Amniotic epithelial cell (primary cell): ENCODE measurements around the gene TIMP2.
"Not testable (repeated sequence)": the region's sequence is repeated elsewhere in the genome, so short reads cannot be mapped to it uniquely, and the experiment has no call there.

Experiments used
- DNase-seq: peaks from one replicate; pipeline ENCODE4 v3.0.0-alpha.2; 2010; ENCODE audit warnings: low read depth

Gene TIMP2

DNA sequence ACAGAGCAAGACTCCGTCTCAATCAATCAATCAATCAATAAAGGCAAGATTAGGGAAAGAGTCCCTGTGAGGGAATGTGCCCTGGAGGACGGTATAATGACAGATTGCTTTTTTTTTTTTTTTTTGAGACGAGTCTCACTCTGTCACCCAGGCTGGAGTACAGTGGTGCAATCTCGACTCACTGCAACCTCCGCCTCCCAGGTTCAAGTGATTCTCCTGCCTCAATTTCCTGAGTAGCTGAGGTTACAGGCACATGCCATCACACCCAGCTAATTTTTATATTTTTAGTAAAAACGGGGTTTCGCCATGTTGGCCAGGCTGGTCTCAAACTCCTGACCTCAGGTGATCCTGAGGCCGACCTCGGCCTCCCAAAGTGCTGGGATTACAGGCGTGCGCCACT lies 35.1 kb downstream of the TIMP2 start:
- DNase-seq, result not testable (repeated sequence)

DNA sequence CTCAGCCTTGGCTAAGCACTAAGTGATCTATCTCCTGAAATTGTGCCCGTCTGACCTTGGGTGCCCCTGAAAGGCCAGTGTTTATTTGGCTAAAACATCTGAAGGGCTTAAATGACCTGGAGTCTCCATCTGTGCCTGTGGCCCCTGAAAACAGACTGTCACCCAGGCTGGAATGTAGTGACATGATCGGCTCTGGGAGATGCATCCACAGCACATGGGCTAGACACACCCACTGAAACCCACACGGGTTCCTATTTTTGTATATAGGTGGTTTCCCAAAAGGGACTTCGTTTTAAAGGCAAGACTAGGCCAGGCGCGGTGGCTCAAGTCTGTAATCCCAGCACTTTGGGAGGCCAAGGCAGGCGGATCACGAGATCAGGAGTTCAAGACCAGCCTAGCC lies 35.7 kb downstream of the TIMP2 start:
- DNase-seq, result no peak

DNA sequence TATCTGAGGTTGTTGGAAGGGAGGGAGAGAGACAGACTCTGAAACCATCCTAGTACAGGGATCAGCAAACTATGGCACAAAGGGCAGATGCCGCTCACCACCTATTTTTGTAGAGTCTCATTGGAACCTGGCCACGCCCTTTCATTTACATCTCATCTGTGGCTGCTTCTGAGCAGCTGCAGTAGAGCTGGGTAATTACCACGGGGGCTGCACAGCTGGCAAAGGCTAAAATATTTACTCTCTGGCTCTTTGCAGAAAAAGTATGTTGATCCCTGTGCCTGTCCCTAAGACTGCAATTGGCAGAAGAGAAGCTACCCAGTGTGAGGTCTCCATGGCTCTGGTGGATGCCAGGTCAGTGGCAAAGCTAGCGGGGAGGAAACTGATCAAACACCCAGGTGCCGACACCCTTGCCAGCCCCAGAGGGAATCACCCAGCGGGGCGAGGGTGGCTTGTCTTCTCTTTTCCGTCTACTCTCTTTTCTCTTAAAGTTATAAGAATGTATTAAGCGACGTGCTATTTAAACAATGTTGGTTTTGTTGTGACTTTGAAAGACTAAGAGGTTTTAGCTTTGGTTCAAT lies 36.2 kb downstream of the TIMP2 start:
- DNase-seq, result no peak

DNA sequence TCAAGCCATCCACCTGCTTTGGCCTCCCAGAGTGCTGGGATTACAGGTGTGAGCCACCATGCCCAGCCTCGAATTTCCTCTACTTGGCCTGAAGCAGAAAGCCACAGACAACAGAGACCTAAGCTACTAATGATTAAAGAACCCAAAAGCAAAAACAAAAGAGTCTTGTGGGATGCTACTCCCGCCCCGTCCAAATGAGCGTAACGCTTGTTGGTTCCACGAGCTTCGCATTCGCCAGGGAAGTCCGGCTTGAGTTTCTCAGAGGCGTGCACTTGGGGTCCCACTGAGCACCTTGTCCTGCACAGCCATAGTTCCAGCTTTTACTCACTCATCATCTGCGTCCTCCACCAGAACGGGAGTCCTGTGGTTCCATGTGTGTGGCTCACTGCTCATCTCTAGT lies 38.2 kb downstream of the TIMP2 start:
- DNase-seq, result no peak

DNA sequence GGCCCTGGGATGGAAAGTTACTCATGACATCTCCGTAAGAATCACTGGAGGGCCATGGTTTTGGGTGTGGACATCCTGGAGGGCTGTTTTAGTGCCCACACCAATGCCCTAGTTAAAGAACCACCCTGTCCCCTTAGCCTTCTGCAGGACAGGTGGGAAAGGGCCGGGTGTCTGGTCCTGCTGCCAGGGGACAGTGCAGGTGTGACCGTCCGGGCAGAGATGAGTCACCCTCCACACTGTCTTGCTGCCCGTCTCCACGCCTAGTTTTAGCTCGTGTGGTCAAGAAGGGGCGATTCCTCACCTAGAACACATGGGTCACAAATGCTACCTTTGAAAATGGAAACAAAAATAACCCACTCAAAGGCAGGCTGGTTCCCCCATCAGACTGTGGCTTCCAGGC lies 39.2 kb downstream of the TIMP2 start:
- DNase-seq, result no peak

DNA sequence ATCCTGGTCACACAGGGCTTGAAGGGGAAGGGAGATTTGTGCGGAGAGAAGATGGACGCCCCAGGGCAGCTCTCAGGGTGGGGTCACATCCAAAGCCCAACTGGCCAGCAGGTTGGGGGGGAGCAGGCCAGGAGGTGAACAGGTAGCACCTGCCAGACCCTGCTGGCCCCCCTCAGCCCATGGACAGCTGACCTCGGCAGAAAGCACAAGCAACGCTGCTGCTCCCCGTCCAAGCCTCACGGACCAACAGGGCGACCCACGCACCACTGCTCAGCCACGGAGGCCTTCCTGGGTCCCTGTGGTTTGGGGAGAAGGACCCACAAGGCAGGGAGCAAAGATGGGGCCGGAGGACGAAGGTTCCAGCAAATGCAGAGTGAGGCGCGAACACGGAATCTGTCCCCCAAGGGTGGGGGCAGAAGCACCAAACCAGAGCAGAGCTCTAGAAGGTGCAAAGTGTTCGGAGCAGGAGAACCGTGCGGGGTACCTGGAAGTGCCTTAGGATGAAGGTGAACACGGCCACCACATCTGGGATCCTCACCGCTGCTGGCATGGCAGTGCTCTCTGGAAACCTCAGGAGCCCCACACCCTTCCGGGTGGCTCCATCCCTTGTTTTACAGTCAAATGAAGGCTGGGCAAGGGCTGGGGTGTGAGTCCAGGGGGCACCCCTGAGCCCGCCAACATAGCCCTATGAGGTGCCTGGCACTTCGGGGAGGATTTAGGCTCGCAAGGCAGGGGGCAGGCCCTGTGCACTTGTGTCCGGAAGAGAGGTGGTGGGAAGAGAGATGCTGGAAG lies 40.1 kb downstream of the TIMP2 start:
- DNase-seq, result no peak

DNA sequence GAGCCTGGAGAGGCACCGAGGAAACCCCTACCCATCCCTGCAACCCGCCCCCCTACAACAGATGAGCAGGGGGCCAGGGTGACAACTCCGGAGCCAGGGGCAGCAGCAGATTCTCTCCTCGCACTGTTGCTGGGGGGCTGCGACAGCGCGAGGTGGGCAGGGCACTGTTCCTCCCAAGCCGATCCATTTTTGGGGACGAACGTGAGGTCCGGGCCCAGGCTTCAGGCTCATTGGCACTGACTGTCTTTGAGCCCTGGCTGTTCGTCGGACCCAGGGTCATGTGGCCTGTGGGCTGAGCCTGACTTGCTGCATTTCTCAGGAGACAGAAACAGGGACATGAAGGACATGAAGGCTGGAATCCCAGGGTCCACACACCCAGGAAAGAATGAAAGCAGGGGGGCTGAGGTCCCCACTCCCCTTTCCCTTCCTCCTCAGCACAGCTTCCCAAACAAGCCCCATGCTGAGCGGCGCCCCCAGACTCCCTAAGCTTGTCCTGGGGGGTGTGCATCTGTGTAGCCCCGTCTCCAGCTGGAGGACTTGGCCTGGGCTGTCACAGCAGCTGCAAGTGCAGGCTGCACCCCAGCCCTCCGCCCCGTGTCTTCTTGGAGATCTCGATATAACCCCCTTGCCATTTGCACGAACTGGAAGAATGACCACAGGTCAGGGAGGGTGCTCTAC lies 40.9 kb downstream of the TIMP2 start:
- no peak for DNase-seq

DNA sequence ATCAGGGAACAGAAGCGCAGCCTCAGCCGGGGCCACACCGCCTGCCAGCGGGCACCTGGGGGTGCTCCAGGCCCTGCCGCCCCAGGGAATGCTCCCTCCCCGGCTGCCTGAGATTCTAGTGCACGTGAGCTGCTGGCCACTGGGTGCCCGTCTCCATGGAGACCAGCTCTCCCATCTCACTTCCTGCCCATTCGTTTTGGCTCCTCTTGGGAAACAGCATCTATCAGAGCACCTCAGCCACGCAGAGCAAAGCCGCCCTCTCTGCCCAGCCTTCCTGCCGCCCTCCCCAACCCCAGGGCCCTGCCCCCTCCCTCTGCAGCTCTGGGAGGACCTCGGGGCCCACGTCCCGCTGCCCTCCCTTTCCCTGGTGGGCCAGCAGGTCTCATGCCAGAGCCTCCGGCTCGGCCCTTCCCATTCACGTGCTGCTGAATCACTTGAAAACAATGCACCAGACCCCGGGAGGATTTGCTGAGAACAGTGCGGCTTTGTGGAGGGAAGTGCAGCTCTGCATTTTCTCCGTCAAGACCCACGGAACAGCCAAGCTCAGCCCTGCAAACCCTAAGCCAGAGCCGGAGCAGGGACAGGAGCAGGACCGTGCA lies 41.6 kb downstream of the TIMP2 start:
- peak; percentile 98 for DNase-seq

DNA sequence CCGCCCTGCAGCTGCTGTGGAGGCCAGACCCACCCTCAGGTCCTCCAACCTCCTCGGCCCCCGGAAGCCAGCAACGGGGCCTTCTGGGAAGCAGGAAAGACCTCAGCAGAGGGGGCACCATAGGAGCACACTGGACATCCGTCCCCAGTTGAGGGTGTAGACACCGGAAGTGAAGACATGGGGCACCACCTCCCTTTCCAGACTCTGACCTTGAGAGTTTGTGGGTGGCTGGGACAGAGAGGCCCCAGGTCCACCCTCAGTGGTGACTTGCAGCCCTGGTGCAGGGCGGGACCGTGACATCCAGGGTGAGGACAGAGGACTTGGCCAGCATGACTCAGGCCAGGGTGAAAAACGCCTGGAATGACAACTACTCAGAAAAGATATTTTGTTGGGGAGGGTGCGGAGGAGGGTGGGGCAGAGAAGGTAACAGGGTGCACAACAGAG lies 42.1 kb downstream of the TIMP2 start:
- DNase-seq, result no peak

DNA sequence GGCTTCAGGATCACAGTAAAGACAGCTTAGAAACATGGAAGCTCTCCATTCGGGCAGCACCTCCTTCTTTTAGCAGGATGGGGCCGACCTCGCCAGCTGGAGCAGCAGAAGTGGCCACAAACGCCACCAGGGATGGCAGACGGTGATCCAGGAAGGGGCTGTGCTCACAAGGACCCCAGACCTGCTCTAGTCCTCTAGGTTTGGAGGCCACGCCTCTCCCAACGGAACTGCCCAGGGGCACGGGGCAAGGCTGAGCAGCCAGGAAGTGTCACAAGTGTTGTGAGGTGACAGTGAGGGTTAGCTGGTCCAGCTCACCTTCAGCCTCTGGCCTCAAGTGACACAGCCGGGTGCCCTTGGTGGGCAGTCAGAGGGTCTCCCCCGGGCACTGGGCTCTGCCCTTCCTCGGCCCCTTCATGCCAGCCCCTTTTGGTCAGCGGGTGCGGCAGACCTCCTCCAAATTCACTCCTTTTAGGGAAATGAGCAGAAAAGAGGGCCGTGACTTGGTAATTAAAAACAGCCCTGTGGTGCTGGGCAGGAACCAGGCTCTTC lies 42.6 kb downstream of the TIMP2 start:
- DNase-seq, result no peak

DNA sequence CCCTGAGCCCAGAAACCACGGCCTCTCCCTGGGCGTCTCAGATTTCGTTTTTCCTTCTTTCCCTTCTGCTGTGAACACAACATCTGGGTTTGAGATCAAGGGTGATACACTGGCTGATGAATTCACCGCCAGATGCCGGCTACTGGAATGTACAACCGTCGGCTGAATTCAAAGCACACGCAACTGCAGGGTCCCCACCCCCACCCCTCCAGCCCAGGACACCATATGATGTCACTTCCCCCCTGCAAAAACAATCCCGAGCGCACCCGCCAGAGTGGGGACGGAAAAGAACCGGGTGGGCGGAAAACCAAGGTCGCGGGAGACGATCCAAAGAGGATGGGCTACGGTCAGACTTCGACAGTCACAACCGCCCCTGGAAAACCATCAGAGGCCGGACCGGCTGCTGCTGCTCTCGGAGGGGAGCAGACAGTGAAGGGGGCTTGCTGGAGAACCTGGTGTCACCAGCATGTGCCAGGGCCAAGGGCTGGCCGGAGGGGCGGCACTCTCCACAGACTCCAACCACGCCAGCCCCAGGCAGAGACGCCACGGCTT lies 45.5 kb downstream of the TIMP2 start:
- peak; percentile 92 for DNase-seq

DNA sequence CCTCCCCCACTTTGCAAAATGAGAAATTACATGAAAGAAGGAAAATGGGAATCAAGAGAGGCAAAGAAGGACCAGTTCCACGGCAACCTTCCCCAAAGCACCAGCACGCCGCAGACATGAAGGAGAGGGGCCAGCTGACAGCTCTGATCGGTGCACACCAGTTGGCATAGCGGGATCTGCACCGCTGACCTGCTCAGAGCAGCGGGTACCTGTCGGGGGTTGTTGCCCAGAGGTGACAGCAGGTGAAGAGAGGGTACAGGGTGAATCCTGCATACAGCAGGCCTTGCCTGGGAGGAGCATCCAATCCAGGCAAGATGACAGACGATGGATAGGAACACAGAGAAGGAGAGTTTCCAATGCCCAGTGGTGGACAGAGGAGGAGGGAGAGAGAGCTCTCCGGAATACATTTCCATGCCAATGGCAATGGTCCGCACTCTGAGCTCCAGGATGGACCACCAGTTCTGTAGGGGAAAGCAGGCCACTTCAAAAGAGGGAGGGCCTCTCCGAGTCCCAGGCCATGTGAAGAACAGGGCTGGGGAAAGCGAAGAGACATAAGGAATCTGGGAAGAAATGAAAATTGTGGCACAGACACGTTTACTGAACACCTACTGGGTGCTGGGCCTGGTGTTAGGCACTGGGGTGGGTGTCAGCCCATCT lies 46.2 kb downstream of the TIMP2 start:
- no peak for DNase-seq

DNA sequence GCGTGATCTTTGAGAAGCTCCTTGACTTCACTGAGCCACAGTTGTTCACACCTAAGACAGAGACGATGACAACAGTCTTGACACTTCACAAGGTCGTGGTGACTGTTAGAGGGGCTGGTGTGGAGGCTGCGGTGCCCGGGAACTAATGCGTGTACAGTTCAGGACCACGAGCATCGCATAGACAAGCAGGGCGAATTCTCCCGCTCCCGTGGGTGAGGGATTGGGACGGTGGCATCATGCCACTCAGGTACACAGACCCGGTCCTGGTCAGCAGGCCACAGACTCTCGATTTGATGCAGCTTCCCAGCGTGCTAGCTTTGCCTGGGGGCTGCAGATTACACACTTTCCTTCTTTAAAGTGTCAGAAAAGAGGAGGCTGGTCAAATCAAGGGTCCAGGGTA lies 46.9 kb downstream of the TIMP2 start:
- DNase-seq, result no peak

DNA sequence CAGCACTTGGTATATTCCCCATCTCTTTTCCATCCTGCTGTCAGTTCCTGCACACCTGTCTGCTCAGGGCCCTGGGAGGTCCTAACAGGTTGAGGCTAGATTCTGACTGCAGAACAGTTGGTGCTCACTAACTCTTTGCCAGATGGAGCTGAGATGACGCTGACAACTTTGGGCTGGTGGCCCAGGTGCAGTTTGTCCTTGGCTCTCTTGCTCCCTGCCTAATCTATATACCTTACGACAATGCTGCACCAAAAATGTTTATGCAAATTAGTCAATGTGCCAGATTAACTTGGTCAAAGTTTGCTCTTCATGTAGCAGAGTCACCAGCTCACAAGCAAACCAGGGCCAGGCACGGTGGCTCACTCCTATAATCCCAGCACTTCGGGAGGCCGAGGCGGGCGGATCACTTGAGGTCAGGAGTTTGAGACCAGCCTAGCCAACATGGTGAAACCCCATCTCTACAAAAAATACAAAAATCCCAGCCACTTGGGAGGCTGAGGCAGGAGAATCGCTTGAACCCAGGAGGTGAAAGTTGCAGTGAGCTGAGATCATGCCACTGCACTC lies 48.2 kb downstream of the TIMP2 start:
- not testable (repeated sequence) for DNase-seq

DNA sequence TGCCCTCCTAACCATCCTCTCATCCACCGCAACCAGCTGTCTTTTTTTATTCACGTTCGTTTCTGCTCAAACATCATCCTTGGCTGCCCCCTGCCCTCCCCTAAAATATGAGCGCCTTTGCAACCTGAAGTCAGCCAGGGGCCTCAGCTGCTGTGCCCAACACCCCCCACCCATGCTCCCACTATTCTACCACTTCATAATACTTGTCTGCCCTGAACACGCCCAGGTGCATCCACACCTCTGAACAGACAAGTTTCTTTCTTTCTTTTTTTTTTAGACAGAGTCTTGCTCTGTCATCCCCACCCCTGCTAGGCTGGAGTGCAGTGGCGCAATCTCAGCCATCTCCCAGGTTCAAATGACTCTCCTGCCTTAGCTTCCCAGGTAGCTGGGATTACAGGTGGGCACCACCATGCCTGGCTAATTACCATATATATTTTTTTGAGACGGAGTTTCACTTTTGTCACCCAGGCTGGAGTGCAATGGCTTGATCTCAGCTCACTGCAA lies 49.0 kb downstream of the TIMP2 start:
- no peak for DNase-seq

DNA sequence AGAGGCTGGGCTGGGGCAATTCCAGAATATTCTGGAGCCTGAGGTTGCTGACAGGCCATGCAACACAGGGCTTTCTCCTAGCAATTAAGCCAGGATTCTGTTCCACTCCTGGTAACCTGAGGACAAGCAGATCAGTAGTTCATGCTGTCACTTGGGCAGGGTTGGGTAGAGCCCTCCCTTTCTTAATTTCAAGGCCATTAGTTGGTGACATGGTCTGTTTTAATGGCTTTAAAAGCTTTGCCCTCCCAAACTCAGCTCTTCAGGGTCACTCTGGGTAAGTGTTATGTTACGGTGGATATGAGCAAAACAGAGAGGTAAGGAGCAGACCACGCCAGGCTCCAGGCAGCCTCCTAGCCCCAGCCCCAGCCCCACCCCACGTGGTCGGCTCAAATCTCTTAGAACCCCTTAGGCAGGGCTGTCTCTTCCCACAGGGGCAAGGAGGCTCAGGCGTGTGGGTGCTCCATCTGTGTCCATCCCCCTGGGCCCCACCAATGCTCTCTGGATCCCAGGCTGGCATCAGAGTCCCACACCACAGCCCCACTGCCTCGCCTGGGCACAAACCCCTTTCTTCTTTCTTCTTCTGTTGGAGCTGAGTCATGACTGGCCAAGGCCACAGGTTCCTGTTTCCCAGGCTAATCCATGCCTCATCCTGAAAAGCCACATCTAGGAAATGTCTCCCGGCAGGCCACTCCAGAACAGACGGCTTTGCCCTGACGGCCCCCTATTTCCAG lies 49.7 kb downstream of the TIMP2 start:
- DNase-seq, result peak; percentile 70

DNA sequence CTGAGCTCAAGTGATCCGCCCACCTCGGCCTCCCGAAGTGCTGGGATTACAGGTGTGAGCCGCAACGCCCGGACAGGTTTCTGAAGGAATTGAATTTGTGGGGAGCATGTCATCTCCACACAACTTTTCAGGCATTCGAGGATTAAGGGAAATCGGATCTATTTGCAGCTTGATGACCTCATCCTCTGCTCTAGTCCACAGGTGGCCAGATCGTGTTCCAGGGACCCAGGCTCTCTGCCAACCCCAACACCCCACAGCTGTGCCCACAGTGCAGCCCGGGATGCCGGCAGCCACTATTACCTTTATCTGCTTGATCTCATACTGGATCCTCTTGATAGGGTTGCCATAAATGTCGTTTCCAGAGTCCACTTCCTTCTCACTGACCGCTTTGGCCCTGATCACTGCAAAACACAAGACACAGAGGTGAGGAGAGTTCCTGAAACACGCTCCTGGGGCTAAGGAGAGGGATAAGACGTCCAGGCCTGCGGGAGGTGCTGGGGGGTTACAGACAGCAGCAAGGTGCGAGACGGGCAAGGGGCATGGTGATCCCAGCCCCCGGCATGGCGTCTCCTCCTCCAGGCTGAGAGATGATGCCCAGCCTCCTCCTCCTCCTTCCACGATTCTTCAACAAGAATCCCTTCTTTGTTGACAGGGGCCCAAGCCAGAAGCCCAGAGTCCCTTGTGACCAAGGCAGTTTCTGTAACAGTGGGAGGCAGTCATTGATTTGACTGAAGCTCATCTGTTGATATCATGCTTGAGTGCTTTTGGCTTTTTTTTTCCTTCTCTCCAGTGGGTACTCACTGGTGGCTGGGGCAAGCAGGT lies 51.5 kb downstream of the TIMP2 start:
- no peak for DNase-seq

DNA sequence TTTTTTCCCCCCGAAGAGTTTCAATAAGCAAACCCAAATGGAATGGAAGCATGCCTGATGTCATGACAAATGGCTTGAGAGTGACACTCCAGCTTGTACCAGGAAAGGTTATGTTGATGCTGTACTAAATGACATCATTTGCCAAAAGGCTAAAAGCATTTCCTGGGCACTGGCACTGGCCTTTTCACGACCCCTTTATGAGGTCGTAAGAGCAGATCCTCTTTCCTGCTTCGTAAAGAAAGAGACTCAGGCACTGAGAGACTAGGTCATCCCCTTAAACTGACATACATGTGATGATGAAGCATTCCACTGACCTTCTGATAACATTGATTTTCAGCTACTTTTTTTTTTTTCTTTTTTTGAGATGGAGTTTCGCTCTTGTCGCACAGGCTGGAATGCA lies 52.7 kb downstream of the TIMP2 start:
- no peak for DNase-seq

DNA sequence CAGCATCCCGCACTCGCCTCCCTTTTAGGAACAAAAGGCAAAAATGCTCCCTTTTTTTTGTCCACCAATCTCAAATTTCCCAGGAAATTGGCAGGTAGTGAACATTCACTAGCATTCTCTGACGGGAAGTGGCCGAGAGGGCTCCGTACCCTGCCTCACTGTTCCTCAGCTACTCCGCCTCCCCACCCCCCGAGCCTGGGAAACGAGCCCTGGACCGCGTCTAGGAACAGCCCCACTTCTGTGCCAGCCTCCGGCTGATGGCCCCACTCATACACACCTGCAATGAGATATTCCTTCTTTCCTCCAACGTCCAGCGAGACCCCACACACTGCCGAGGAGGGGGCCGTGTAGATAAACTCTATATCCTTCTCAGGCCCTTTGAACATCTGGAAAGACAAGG lies 54.6 kb downstream of the TIMP2 start:
- no peak for DNase-seq

DNA sequence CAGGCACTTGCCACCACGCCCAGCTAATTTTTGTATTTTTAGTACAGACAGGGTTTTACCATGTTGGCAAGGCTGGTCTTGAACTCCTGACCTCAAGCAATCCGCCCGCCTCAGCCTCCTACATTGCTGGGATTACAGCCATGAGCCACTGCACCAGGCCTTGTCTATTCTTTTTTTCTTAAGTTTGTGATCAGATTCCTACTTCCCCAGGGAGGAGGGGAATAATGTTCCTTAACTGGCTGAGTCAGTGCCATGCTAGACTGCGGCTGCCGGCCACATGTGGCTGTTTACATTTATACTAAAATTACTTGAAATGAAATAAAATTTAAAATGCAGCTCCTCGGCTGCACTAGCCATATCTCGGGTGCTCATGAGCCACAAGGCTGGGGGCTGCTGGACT lies 56.8 kb downstream of the TIMP2 start:
- DNase-seq, result peak; percentile 65
